ENCODE data around the gene EFCAB10. TPM values are rescaled to one million over a fixed set of nuclear protein-coding genes. Genes with fewer than 3 reads are reported as not detected.

Gene EFCAB10
- total RNA-seq, 1 experiment from 2014 or later, result 3.0 TPM

DNA sequence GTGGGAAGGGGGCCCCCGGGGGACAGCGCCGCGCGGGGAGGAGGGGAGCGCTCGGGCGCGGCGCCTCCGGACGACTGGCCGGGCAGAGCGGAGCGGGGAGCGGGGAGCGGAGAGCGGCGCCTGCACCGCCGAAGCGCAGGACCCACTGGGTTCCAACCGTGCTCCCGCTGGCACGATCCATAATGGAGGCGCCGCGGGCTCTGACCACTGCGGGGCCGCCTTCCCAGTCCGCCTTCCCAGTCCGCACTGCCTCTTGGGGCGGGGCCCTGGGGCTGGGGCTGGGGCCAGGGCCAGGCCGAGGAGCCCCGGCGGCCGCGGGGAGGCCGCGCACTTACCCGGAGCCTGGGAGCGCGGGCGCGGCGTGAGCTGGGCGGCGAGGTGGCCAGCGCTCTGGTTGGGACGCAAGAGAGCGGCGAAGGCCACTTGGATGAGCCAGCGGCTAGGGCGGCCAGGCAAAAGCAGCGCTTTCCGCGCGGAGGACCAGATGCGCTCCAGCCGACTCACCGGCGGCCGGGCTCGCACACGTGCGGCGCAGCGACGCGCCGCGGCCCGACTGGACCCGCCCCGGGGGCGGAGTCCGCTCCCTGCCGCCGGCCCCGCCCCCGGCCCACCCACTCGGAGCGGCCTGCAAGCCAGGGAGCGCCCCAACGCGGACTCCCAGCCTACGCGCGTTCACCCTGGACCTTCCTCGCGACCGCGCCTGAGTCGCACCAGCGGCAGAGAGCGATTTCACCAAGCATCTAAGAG, 59.4 kb downstream of the EFCAB10 start, which contains the start of gene PUS7 (continued):
- TF ChIP-seq SP1 (CRISPR knock-in tag; conservative IDR thresholded peaks at IDR 0.05), result peak; percentile 95
- 0 out of 2 replicates have a peak, but pooled peaks have one; percentile 16 for TF ChIP-seq ELF4 (CRISPR knock-in tag; IDR thresholded peaks at IDR 0.05; ENCODE audit: low read depth)
- TF ChIP-seq CREM (CRISPR knock-in tag; IDR thresholded peaks at IDR 0.05), result peak; percentile 26; the same call in 1 of the 2 replicates
- no peak for TF ChIP-seq SOX15 (CRISPR knock-in tag; IDR thresholded peaks at IDR 0.05)
- no peak for TF ChIP-seq ZBTB21 (CRISPR knock-in tag; IDR thresholded peaks at IDR 0.05; ENCODE audit: borderline replicate concordance)
- no peak for TF ChIP-seq GTF2I (CRISPR knock-in tag; conservative IDR thresholded peaks at IDR 0.05)
- TF ChIP-seq JUN (CRISPR knock-in tag; IDR thresholded peaks at IDR 0.05), result 0 out of 2 replicates have a peak, but pooled peaks have one; percentile 10
- peak; percentile 42; the same call in 1 of the 2 replicates for TF ChIP-seq FOXK1 (CRISPR knock-in tag; IDR thresholded peaks at IDR 0.05)
- TF ChIP-seq, protein P1, sequence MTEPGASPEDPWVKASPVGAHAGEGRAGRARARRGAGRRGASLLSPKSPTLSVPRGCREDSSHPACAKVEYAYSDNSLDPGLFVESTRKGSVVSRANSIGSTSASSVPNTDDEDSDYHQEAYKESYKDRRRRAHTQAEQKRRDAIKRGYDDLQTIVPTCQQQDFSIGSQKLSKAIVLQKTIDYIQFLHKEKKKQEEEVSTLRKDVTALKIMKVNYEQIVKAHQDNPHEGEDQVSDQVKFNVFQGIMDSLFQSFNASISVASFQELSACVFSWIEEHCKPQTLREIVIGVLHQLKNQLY (CRISPR knock-in tag; IDR thresholded peaks at IDR 0.05), result peak; percentile 59; the same call in 1 of the 2 replicates
- no peak for TF ChIP-seq RELA (CRISPR knock-in tag; IDR thresholded peaks at IDR 0.05; ENCODE audit: borderline replicate concordance)
- TF ChIP-seq, protein P2, sequence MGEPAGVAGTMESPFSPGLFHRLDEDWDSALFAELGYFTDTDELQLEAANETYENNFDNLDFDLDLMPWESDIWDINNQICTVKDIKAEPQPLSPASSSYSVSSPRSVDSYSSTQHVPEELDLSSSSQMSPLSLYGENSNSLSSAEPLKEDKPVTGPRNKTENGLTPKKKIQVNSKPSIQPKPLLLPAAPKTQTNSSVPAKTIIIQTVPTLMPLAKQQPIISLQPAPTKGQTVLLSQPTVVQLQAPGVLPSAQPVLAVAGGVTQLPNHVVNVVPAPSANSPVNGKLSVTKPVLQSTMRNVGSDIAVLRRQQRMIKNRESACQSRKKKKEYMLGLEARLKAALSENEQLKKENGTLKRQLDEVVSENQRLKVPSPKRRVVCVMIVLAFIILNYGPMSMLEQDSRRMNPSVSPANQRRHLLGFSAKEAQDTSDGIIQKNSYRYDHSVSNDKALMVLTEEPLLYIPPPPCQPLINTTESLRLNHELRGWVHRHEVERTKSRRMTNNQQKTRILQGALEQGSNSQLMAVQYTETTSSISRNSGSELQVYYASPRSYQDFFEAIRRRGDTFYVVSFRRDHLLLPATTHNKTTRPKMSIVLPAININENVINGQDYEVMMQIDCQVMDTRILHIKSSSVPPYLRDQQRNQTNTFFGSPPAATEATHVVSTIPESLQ (CRISPR knock-in tag; IDR thresholded peaks at IDR 0.05), result no peak
- TF ChIP-seq ZNF219 (CRISPR knock-in tag; IDR thresholded peaks at IDR 0.05; ENCODE audit: borderline replicate concordance), result no peak
- TF ChIP-seq, protein P3, sequence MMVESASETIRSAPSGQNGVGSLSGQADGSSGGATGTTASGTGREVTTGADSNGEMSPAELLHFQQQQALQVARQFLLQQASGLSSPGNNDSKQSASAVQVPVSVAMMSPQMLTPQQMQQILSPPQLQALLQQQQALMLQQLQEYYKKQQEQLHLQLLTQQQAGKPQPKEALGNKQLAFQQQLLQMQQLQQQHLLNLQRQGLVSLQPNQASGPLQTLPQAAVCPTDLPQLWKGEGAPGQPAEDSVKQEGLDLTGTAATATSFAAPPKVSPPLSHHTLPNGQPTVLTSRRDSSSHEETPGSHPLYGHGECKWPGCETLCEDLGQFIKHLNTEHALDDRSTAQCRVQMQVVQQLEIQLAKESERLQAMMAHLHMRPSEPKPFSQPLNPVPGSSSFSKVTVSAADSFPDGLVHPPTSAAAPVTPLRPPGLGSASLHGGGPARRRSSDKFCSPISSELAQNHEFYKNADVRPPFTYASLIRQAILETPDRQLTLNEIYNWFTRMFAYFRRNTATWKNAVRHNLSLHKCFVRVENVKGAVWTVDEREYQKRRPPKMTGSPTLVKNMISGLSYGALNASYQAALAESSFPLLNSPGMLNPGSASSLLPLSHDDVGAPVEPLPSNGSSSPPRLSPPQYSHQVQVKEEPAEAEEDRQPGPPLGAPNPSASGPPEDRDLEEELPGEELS (CRISPR knock-in tag; IDR thresholded peaks at IDR 0.05), result peak; percentile 84; the same call in 1 of the 2 replicates
- peak; percentile 45; the same call in 1 of the 2 replicates for TF ChIP-seq KAT7 (CRISPR knock-in tag; IDR thresholded peaks at IDR 0.05; ENCODE audit: borderline replicate concordance)
- no peak for TF ChIP-seq PRRX2 (CRISPR knock-in tag; IDR thresholded peaks at IDR 0.05)
- TF ChIP-seq ZNF423 (CRISPR knock-in tag; IDR thresholded peaks at IDR 0.05), result no peak
- TF ChIP-seq ZNF263 (CRISPR knock-in tag; IDR thresholded peaks at IDR 0.05; ENCODE audit: low read depth), result 0 out of 2 replicates have a peak, but pooled peaks have one; percentile 31
- TF ChIP-seq, protein P4, sequence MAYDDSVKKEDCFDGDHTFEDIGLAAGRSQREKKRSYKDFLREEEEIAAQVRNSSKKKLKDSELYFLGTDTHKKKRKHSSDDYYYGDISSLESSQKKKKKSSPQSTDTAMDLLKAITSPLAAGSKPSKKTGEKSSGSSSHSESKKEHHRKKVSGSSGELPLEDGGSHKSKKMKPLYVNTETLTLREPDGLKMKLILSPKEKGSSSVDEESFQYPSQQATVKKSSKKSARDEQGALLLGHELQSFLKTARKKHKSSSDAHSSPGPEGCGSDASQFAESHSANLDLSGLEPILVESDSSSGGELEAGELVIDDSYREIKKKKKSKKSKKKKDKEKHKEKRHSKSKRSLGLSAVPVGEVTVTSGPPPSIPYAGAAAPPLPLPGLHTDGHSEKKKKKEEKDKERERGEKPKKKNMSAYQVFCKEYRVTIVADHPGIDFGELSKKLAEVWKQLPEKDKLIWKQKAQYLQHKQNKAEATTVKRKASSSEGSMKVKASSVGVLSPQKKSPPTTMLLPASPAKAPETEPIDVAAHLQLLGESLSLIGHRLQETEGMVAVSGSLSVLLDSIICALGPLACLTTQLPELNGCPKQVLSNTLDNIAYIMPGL (CRISPR knock-in tag; IDR thresholded peaks at IDR 0.05), result peak; percentile 49; the same call in 1 of the 2 replicates
- peak; percentile 66; the same call in 1 of the 2 replicates for TF ChIP-seq FOXP1 (CRISPR knock-in tag; IDR thresholded peaks at IDR 0.05; ENCODE audit: borderline replicate concordance)
- 0 out of 2 replicates have a peak, but pooled peaks have one; percentile 78 for TF ChIP-seq MYBL2 (CRISPR knock-in tag; IDR thresholded peaks at IDR 0.05)
- TF ChIP-seq GRHL2 (CRISPR knock-in tag; IDR thresholded peaks at IDR 0.05; ENCODE audit: insufficient replicate concordance, severe bottlenecking), result no peak

Measured in WTC11 (cell line).